ENCODE data around the gene ZC3H8.
A peak's percentile ranks its signal among the peaks of the same experiment; 100 is the strongest.
"Not testable (repeated sequence)": the region's sequence is repeated elsewhere in the genome, so short reads cannot be mapped to it uniquely, and the experiment has no call there.

Gene ZC3H8

GRCh38 chr2:112259509-112260294 lies 4.9 kb upstream of the ZC3H8 start:
- DNase-seq (ENCODE audit: low spot score) = peak; percentile 56

GRCh38 chr2:112257575-112257974 lies 2.7 kb upstream of the ZC3H8 start:
- DNase-seq (ENCODE audit: low spot score) = peak; percentile 85

GRCh38 chr2:112256654-112257053 lies 1.8 kb upstream of the ZC3H8 start:
- DNase-seq (ENCODE audit: low spot score) = no peak

GRCh38 chr2:112255875-112256274 lies 1.0 kb upstream of the ZC3H8 start:
- DNase-seq (ENCODE audit: low spot score) = no peak

- no peak for DNase-seq (ENCODE audit: low spot score)
These were observed 1.5 kb downstream of the ZC3H8 start for GRCh38 chr2:112253261-112253815.

- no peak for DNase-seq (ENCODE audit: low spot score)
These were observed 3.6 kb downstream of the ZC3H8 start for GRCh38 chr2:112251271-112251670.

GRCh38 chr2:112244854-112245253 lies 10.0 kb downstream of the ZC3H8 start:
- DNase-seq (ENCODE audit: low spot score) = no peak

GRCh38 chr2:112243233-112243632 lies 11.6 kb downstream of the ZC3H8 start:
- DNase-seq (ENCODE audit: low spot score) = no peak

GRCh38 chr2:112242384-112242783 lies 12.5 kb downstream of the ZC3H8 start:
- DNase-seq (ENCODE audit: low spot score) = no peak

GRCh38 chr2:112239862-112240261 lies 15.0 kb downstream of the ZC3H8 start:
- DNase-seq (ENCODE audit: low spot score) = no peak

- no peak for DNase-seq (ENCODE audit: low spot score)
These were observed 24.5 kb downstream of the ZC3H8 start for GRCh38 chr2:112230371-112230770.

GRCh38 chr2:112229348-112229747 lies 25.5 kb downstream of the ZC3H8 start:
- DNase-seq (ENCODE audit: low spot score) = no peak

- DNase-seq (ENCODE audit: low spot score) = no peak
These were observed 34.0 kb downstream of the ZC3H8 start for GRCh38 chr2:112220831-112221230.

- DNase-seq (ENCODE audit: low spot score) = no peak
These were observed 34.7 kb downstream of the ZC3H8 start for GRCh38 chr2:112220186-112220585.

GRCh38 chr2:112217854-112218253 lies 37.0 kb downstream of the ZC3H8 start:
- no peak for DNase-seq (ENCODE audit: low spot score)

GRCh38 chr2:112216167-112216566 lies 38.7 kb downstream of the ZC3H8 start:
- DNase-seq (ENCODE audit: low spot score) = no peak

GRCh38 chr2:112207905-112208304 lies 46.9 kb downstream of the ZC3H8 start:
- DNase-seq (ENCODE audit: low spot score) = not testable (repeated sequence)

- no peak for DNase-seq (ENCODE audit: low spot score)
These were observed 50.4 kb downstream of the ZC3H8 start for GRCh38 chr2:112204411-112204810.

- DNase-seq (ENCODE audit: low spot score) = no peak
These were observed 53.0 kb downstream of the ZC3H8 start for GRCh38 chr2:112201696-112202430.

GRCh38 chr2:112199188-112199587 lies 55.7 kb downstream of the ZC3H8 start:
- DNase-seq (ENCODE audit: low spot score) = no peak

GRCh38 chr2:112198780-112199179 lies 56.1 kb downstream of the ZC3H8 start:
- peak; percentile 63 for DNase-seq (ENCODE audit: low spot score)

GRCh38 chr2:112197868-112198267 lies 57.0 kb downstream of the ZC3H8 start:
- DNase-seq (ENCODE audit: low spot score) = no peak

GRCh38 chr2:112195950-112196349 lies 58.9 kb downstream of the ZC3H8 start:
- DNase-seq (ENCODE audit: low spot score) = no peak
